ENCODE results near the gene APPL2. TPM values are rescaled to one million over a fixed set of nuclear protein-coding genes. Genes with fewer than 3 reads are reported as not detected.

APPL2 gene
- total RNA-seq, 1 experiment from 2014 or later: 42.2 TPM

DNA sequence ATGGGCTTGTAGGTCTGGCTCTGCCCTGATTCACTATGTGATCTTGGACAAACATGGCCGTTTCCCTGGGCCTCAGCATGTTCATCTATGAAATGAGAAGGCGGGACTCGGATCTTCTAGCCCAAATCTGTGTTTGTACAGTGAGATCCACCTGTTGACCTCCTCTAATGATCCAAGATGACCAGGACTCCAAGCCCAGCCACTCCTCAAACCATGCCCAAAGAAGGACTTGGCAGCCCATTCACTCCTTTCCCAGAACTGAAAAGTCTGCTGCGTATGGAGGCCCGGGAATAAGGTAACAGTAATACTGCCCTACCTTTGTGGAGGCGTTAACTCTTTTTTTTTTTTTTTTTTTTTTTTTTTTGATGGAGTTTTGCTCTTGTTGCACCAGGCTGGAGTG, 39.9 kb downstream of the APPL2 start:
- CTCF ChIA-PET: no interaction called here
- no peaks in the 10 kb centered on the region for H3K79me2 ChIP-seq (ENCODE audit: low read length)
- no peak overlapping the region for H2AFZ ChIP-seq (ENCODE audit: low read length)
- no peaks in the 10 kb centered on the region for H3K9me3 ChIP-seq (ENCODE audit: low read length)
- no peak overlapping the region for H3K4me3 ChIP-seq (ENCODE audit: low read length)
- no peaks in the 10 kb centered on the region for H4K20me1 ChIP-seq (ENCODE audit: low read length)
- POLR2A ChIA-PET (ENCODE audit: unreplicated experiment): no interaction called here
- H3K27me3 ChIP-seq (ENCODE audit: low read length): no peaks in the 10 kb centered on the region
- H3K9me2 ChIP-seq (replicated peaks; ENCODE audit: low read length): no peaks in the 10 kb centered on the region
- no peaks in the 10 kb centered on the region for H3F3A ChIP-seq (ENCODE audit: low read length, unreplicated experiment)
- no peak overlapping the region for H3K27ac ChIP-seq (ENCODE audit: low read length)
- no peak for DNase-seq
- H3K9ac ChIP-seq (ENCODE audit: low read length): no peak overlapping the region
- no peak overlapping the region for H3K4me2 ChIP-seq (ENCODE audit: low read length)
- BruUV-seq (replicated peaks): no TSS peak
- ATAC-seq: no peak
- TF ChIP-seq EZH2 (IDR thresholded peaks at IDR 0.05; ENCODE audit: low read length, unreplicated experiment) (no peak), EZH2phosphoT487 (IDR thresholded peaks at IDR 0.05; ENCODE audit: borderline replicate concordance, low read length) (no peak)
- TF ChIP-seq, protein P1, sequence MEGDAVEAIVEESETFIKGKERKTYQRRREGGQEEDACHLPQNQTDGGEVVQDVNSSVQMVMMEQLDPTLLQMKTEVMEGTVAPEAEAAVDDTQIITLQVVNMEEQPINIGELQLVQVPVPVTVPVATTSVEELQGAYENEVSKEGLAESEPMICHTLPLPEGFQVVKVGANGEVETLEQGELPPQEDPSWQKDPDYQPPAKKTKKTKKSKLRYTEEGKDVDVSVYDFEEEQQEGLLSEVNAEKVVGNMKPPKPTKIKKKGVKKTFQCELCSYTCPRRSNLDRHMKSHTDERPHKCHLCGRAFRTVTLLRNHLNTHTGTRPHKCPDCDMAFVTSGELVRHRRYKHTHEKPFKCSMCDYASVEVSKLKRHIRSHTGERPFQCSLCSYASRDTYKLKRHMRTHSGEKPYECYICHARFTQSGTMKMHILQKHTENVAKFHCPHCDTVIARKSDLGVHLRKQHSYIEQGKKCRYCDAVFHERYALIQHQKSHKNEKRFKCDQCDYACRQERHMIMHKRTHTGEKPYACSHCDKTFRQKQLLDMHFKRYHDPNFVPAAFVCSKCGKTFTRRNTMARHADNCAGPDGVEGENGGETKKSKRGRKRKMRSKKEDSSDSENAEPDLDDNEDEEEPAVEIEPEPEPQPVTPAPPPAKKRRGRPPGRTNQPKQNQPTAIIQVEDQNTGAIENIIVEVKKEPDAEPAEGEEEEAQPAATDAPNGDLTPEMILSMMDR (conservative IDR thresholded peaks at IDR 0.05; ENCODE audit: low read depth, low read length): no peak
- no peaks in the 10 kb centered on the region for H3K4me1 ChIP-seq (ENCODE audit: insufficient read depth, low read length)
- intact Hi-C loops (cut with micrococcal nuclease): no loop called here
- peaks cover 31% of the 10 kb centered on the region for H3K36me3 ChIP-seq (ENCODE audit: low read depth, low read length)

DNA sequence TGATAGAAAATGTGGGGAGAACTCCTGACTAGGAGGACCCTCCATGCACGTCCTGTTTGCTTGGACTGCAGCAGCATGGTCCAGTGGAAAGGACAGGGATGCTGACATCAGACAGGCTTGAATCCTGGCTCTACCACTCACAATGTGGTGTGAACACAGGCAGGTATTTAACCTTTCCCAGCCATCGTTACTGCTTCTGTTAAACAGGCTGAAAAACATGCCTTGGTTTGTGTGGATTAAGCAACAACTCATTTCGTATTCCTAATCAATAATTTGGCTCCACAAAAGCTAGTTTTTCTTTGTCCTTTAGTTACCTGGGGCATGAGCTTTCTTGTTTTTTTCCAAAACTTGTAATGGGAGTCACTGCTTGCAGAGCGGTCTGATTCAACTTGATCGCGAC, 41.0 kb downstream of the APPL2 start:
- Histone ChIP-seq H3K79me2 (ENCODE audit: low read length) (no peaks in the 10 kb centered on the region), H3K27ac (ENCODE audit: low read length) (no peak overlapping the region), H3K4me3 (ENCODE audit: low read length) (no peak overlapping the region), H3K9ac (ENCODE audit: low read length) (no peak overlapping the region), H3K9me2 (replicated peaks; ENCODE audit: low read length) (no peaks in the 10 kb centered on the region), H4K20me1 (ENCODE audit: low read length) (no peaks in the 10 kb centered on the region), H3K9me3 (ENCODE audit: low read length) (no peaks in the 10 kb centered on the region), H3K4me2 (ENCODE audit: low read length) (no peak overlapping the region), H2AFZ (ENCODE audit: low read length) (no peak overlapping the region), H3K36me3 (ENCODE audit: low read depth, low read length) (peaks cover 28% of the 10 kb centered on the region), H3K4me1 (ENCODE audit: insufficient read depth, low read length) (no peaks in the 10 kb centered on the region), H3F3A (ENCODE audit: low read length, unreplicated experiment) (no peaks in the 10 kb centered on the region), H3K27me3 (ENCODE audit: low read length) (no peaks in the 10 kb centered on the region)
- no peak for ATAC-seq
- intact Hi-C loops (cut with micrococcal nuclease): no loop called here
- BruUV-seq (replicated peaks): no TSS peak
- TF ChIP-seq EZH2 (IDR thresholded peaks at IDR 0.05; ENCODE audit: low read length, unreplicated experiment): no peak
- TF ChIP-seq, protein P1 (conservative IDR thresholded peaks at IDR 0.05; ENCODE audit: low read depth, low read length): no peak
- TF ChIP-seq EZH2phosphoT487 (IDR thresholded peaks at IDR 0.05; ENCODE audit: borderline replicate concordance, low read length): no peak
- CTCF ChIA-PET: no interaction called here
- no peak for DNase-seq
- POLR2A ChIA-PET (ENCODE audit: unreplicated experiment): interaction anchor here (0.6 kb wide), 1 partner anchor 1057 kb away, joined by 3 read pairs; no protein-coding TSS in a partner anchor

DNA sequence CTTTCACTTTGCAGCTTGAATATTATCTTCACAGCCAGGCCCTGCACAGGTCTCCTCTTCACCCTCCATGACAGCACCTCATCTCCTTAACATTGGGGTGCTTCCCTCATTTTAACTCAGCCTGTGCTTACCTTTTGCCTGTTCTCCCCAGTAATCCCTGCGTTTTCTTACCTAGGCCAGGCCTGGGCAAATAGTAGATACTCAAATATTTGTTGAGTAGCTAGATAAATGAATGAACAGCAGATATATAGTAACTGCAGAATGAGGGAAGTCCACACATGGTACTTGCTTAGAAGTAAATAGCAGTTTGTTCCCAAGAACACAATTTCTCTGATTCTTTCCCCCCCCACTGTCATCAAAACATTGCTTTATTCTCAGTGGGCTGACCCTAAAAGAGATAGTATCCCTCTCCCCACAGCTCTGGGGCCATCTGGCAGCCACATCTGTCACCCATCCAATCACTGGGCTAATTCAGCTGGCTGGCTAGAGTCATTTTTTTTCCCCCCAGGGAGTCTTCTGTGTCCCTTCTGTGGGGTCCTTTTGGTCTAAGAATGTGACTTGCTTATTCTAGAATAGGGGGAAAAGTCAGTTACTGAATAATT, 43.2 kb downstream of the APPL2 start:
- no peak overlapping the region for H3K27ac ChIP-seq (ENCODE audit: low read length)

More for the DNA sequence above, 43.2 kb downstream of the APPL2 start:
- Histone ChIP-seq H3K4me1 (ENCODE audit: insufficient read depth, low read length) (no peaks in the 10 kb centered on the region), H3K36me3 (ENCODE audit: low read depth, low read length) (peaks cover 47% of the 10 kb centered on the region), H3K9me3 (ENCODE audit: low read length) (no peaks in the 10 kb centered on the region), H3K4me3 (ENCODE audit: low read length) (no peak overlapping the region), H2AFZ (ENCODE audit: low read length) (no peak overlapping the region), H3K79me2 (ENCODE audit: low read length) (no peaks in the 10 kb centered on the region), H3K9me2 (replicated peaks; ENCODE audit: low read length) (no peaks in the 10 kb centered on the region), H3K9ac (ENCODE audit: low read length) (no peak overlapping the region), H4K20me1 (ENCODE audit: low read length) (no peaks in the 10 kb centered on the region), H3F3A (ENCODE audit: low read length, unreplicated experiment) (no peaks in the 10 kb centered on the region), H3K4me2 (ENCODE audit: low read length) (no peak overlapping the region), H3K27me3 (ENCODE audit: low read length) (no peaks in the 10 kb centered on the region)
- intact Hi-C loops (cut with micrococcal nuclease): no loop called here
- TF ChIP-seq EZH2phosphoT487 (IDR thresholded peaks at IDR 0.05; ENCODE audit: borderline replicate concordance, low read length) (no peak), EZH2 (IDR thresholded peaks at IDR 0.05; ENCODE audit: low read length, unreplicated experiment) (no peak)
- TF ChIP-seq, protein P1 (conservative IDR thresholded peaks at IDR 0.05; ENCODE audit: low read depth, low read length): no peak
- ChIA-PET CTCF (no interaction called here), POLR2A (ENCODE audit: unreplicated experiment) (no interaction called here)
- no TSS peak for BruUV-seq (replicated peaks)
- no peak for ATAC-seq
- no peak for DNase-seq
